K562 (cell line): ENCODE data around the gene MYO18A. TPM values are rescaled to one million over a fixed set of nuclear protein-coding genes. Genes with fewer than 3 reads are reported as not detected.

Source experiments
- ATAC-seq: fragments of 200-7000 bp; cut with Tn5 transposase; 3 replicates; pipeline ENCODE4 v1.9.1; 2020; ENCODE audit warnings: moderate library complexity
- BruUV-seq: library from RNA; stranded (reverse); fragments of 400-500 nt; replicated peaks from 2 replicates; lab custom pipeline; 2021; lab: Mats Ljungman, UMichigan
- CTCF ChIA-PET: fragments of 300-600 bp; formaldehyde crosslinking; extraction: SDS; loops from one replicate; lab custom pipeline; 2021; ENCODE audit warnings: low intra/inter-chr PET ratio; lab: Yijun Ruan, JAX
- POLR2A ChIA-PET: fragments of 300-600, 350-650 bp; sonication (Branson Sonifier 250); formaldehyde crosslinking; extraction: SDS; loops from one replicate; lab custom pipeline; 2021; ENCODE audit warnings: antibody characterized with exemption, inconsistent platforms; lab: Yijun Ruan, JAX
- DNase-seq, 4 experiments: peaks; one replicate each; pipeline versions ENCODE4 v3.0.0 to v3.0.0-alpha.2; 2011 to 2018; ENCODE audit warnings: low spot score in 3 of 4, mixed read lengths in 3 of 4; ENCODE audit errors: extremely low read depth in 1 of 4
- FAIRE-seq: peaks from 2 replicates; lab custom pipeline; 2011; peaks lifted over from hg19 to GRCh38; lab: Jason Lieb, UNC
- H2AFZ ChIP-seq: 2 replicates; pipeline ENCODE4 v1.6.0; 2011; ENCODE audit warnings: low read depth, low read length, control low read depth, inconsistent platforms
- H3K27ac ChIP-seq: fragments of 200-600 bp; 3 replicates; pipeline ENCODE4 v1.8.0; 2011; ENCODE audit warnings: low read depth, mild to moderate bottlenecking, control low read depth, inconsistent platforms, low read length, moderate library complexity, mixed read lengths; ENCODE audit errors: extremely low read depth
- H3K27me3 ChIP-seq, 2 experiments: fragments of 300-600 bp in 1 of 2; 2 replicates in 1 of 2; 3 replicates in 1 of 2; pipeline versions ENCODE4 v1.6.0 to v1.8.0; 2011; ENCODE audit warnings: inconsistent platforms in 2 of 2, low read length in 2 of 2, mild to moderate bottlenecking in 1 of 2, mixed read lengths in 1 of 2, moderate library complexity in 1 of 2; ENCODE audit not compliant: control insufficient read depth in 2 of 2, insufficient read depth in 2 of 2
- H3K36me3 ChIP-seq: fragments of 300-600 bp; 3 replicates; pipeline ENCODE4 v1.8.0; 2011; ENCODE audit warnings: mild to moderate bottlenecking, low read length, inconsistent platforms; ENCODE audit not compliant: control insufficient read depth, insufficient read depth
- H3K4me1 ChIP-seq, 2 experiments: fragments of 200-600 bp in 1 of 2; replicated peaks in 1 of 2; 2 replicates in 1 of 2; 3 replicates in 1 of 2; pipeline versions ENCODE4 v1.5.1 to v1.8.0; 2011; ENCODE audit warnings: inconsistent platforms in 2 of 2, low read length in 2 of 2, mild to moderate bottlenecking in 1 of 2, mixed read lengths in 1 of 2, moderate library complexity in 1 of 2; ENCODE audit not compliant: control insufficient read depth in 2 of 2, insufficient read depth in 2 of 2
- H3K4me2 ChIP-seq: 2 replicates; pipeline ENCODE4 v1.6.1; 2011; ENCODE audit warnings: low read length, control low read depth, inconsistent platforms, mixed read lengths; ENCODE audit not compliant: insufficient read depth
- H3K4me3 ChIP-seq: fragments of 200-600 bp; sonication (generic), shearing (Covaris generic); 2 replicates; pipeline ENCODE4 v1.5.1; 2016; ENCODE audit warnings: control low read depth, inconsistent platforms
- H3K79me2 ChIP-seq: fragments of 200-600 bp; 3 replicates; pipeline ENCODE4 v1.8.0; 2011; ENCODE audit warnings: low read length, inconsistent platforms; ENCODE audit not compliant: control insufficient read depth, insufficient read depth
- H3K9ac ChIP-seq, 2 experiments: 2 replicates each; pipeline versions ENCODE4 v1.6.0 to v1.6.1; 2011; ENCODE audit warnings: low read depth in 2 of 2, low read length in 2 of 2, control low read depth in 1 of 2, inconsistent platforms in 1 of 2, mild to moderate bottlenecking in 1 of 2, mixed read lengths in 1 of 2; ENCODE audit not compliant: insufficient read depth in 1 of 2
- H3K9me1 ChIP-seq: one replicate; pipeline ENCODE4 v1.6.0; 2011; ENCODE audit warnings: inconsistent platforms, mild to moderate bottlenecking, low read length, moderate library complexity; ENCODE audit not compliant: control insufficient read depth, insufficient read depth
- H3K9me3 ChIP-seq: replicated peaks from 2 replicates; pipeline ENCODE4 v1.5.1; 2011; ENCODE audit warnings: low read depth, low read length, inconsistent platforms; ENCODE audit not compliant: control insufficient read depth, insufficient read depth
- H4K20me1 ChIP-seq: replicated peaks from 2 replicates; pipeline ENCODE4 v1.6.1; 2011; ENCODE audit warnings: low read length, inconsistent platforms, mixed read lengths; ENCODE audit not compliant: control insufficient read depth, insufficient read depth
- KDM5B ChIP-seq: fragments of 200-600 bp; sonication (generic); IDR thresholded peaks from 2 replicates; pipeline ENCODE4 v1.6.1; 2012; ENCODE audit warnings: low read depth, mild to moderate bottlenecking, moderate library complexity, low read length, control low read depth, inconsistent platforms; ENCODE audit not compliant: insufficient replicate concordance
- NFIC ChIP-seq: fragments of 450-650 bp; IDR thresholded peaks from 2 replicates; pipeline ENCODE4 v1.6.1; 2017; ENCODE audit warnings: mild to moderate bottlenecking, inconsistent platforms
- TCF3 ChIP-seq: sonication (generic); formaldehyde crosslinking; IDR thresholded peaks from 2 replicates; pipeline ENCODE4 v1.4.0; 2020; ENCODE audit warnings: mild to moderate bottlenecking, missing genetic modification reagents
- ZNF830 ChIP-seq: fragments of 250-450 bp; sonication (Bioruptor Pico); IDR thresholded peaks from 2 replicates; pipeline ENCODE4 v1.5.0; 2021; ENCODE audit warnings: mild to moderate bottlenecking
- WGBS: fragments of 100-300 bp; shearing (Covaris generic); methylation state at CpG from one replicate; pipeline ENCODE4 v1.1.6; 2016; ENCODE audit warnings: low coverage, mixed read lengths; ENCODE audit not compliant: insufficient coverage; ENCODE audit errors: missing lambda C conversion rate; 5-methylcytosine and 5-hydroxymethylcytosine counted together
- in situ Hi-C: fragments of 300-500 bp; cut with MboI; formaldehyde crosslinking; loops from 4 replicates; pipeline ENCODE4 v1.15.0; 2018; ENCODE audit warnings: inconsistent platforms, mixed read lengths
- intact Hi-C: fragments of 100-400 bp; cut with micrococcal nuclease; formaldehyde crosslinking; loops from 2 replicates; pipeline ENCODE4 v1.14.2; 2022
- polyA plus RNA-seq, 8 experiments: library from polyadenylated mRNA; depleted of rRNA in 4 of 8; stranded (reverse) in 5 of 8; unstranded in 3 of 8; fragments of >200 nt; fragmentation: Nextera tagmentation in 2 of 8; fragmentation: Illumina TruSeq in 1 of 8; extraction: Ambion mirVana in 2 of 8; extraction: Trizol in 1 of 8; gene quantifications; 2 replicates each; pipeline versions ENCODE4 v1.2.1 to v1.2.3, GENCODE V29; 2011 to 2014; ENCODE audit warnings: inconsistent platforms in 1 of 8, missing spikeins in 1 of 8
- total RNA-seq, 7 experiments: library from RNA; depleted of rRNA in 6 of 7; stranded (reverse); fragments of >200 nt in 6 of 7; fragmentation: Illumina TruSeq in 2 of 7; extraction: Trizol in 2 of 7; gene quantifications; 2 replicates each; pipeline versions ENCODE4 v1.2.1 to v1.2.3, GENCODE V29; 2011 to 2021; ENCODE audit warnings: low replicate concordance in 1 of 7
- TF ChIP-seq, protein P1 (sequence below): fragments of 450-650 bp; IDR thresholded peaks from 2 replicates; pipeline ENCODE4 v1.6.1; 2016; ENCODE audit warnings: missing biosample characterization, missing genetic modification characterization
- TF ChIP-seq, protein P2 (sequence below): fragments of 450-650 bp; conservative IDR thresholded peaks from 2 replicates; pipeline ENCODE4 v1.6.1; 2016; ENCODE audit warnings: missing genetic modification characterization, low read depth, mild to moderate bottlenecking, missing compliant biosample characterization, moderate library complexity

The MYO18A gene
- total and polyA plus RNA-seq, 9 of the 15 experiments (the other 6 are each of a cell fraction or from before 2014, with no cell fraction given), result 2.5 to 65.4 (median 17.1) TPM

DNA sequence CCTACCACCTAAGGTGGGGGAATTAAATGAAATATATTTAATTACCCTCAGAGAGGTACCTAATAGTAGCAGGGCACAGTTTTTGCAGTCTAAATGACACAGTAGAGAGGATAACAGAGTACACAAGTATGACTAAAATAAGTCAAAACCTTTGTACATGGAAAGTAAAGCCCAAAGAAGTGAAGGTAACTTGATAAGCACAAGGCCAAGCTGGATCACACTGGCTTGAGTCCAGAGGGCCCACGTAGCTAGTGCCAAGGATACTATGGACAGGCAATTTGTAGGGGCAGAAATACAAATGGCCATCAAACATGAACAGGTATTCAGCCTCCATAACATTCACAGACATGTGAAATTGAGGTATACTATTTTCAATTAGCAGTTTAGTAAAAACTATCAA lies 7.6 kb downstream of the MYO18A start:
- Histone ChIP-seq H3K4me3 (no peak overlapping the region), H3K9ac (no peak overlapping the region), H3K79me2 (peaks cover 86% of the 10 kb centered on the region), H2AFZ (no peak overlapping the region)
- POLR2A ChIA-PET, result interaction anchor here (0.9 kb wide), 1 partner anchor 10 kb away, joined by 3 read pairs; no protein-coding TSS in a partner anchor
- intact Hi-C loops, result no loop called here
- TF ChIP-seq, protein P1, sequence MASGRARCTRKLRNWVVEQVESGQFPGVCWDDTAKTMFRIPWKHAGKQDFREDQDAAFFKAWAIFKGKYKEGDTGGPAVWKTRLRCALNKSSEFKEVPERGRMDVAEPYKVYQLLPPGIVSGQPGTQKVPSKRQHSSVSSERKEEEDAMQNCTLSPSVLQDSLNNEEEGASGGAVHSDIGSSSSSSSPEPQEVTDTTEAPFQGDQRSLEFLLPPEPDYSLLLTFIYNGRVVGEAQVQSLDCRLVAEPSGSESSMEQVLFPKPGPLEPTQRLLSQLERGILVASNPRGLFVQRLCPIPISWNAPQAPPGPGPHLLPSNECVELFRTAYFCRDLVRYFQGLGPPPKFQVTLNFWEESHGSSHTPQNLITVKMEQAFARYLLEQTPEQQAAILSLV (tag), result no peak
- no peak for TF ChIP-seq ZNF830 (CRISPR knock-in tag)
- TF ChIP-seq, protein P2, sequence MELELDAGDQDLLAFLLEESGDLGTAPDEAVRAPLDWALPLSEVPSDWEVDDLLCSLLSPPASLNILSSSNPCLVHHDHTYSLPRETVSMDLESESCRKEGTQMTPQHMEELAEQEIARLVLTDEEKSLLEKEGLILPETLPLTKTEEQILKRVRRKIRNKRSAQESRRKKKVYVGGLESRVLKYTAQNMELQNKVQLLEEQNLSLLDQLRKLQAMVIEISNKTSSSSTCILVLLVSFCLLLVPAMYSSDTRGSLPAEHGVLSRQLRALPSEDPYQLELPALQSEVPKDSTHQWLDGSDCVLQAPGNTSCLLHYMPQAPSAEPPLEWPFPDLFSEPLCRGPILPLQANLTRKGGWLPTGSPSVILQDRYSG (tag), result no peak
- TF ChIP-seq NFIC, result peak; percentile 30
- TF ChIP-seq KDM5B, result no peak
- TF ChIP-seq TCF3 (CRISPR knock-in tag), result no peak
- TF ChIP-seq, all 486 proteins: peak for 1
- ATAC-seq, result no peak
- Histone ChIP-seq H3K4me2 (no peak overlapping the region), H3K9me3 (no peaks in the 10 kb centered on the region), H3K27ac (no peak overlapping the region), H3K9me1 (peaks cover 5% of the 10 kb centered on the region), H3K4me1 (peaks cover 22 to 41% of the 10 kb centered on the region in 2 experiments), H3K36me3 (peaks cover 26% of the 10 kb centered on the region; the same call in 2 of the 3 replicates), H4K20me1 (no peaks in the 10 kb centered on the region), H3K27me3 (no peaks in the 10 kb centered on the region)
- 39% methylated on average over 1 of the region's 1 CpG for WGBS
- CTCF ChIA-PET, result no interaction called here
- FAIRE-seq, result peak; percentile 29
- peak in 1 of 4 experiments; percentile 5 for DNase-seq
- BruUV-seq, result no TSS peak
- in situ Hi-C loops, result no loop called here
